ENCODE measurements around the gene DUSP8.

Gene DUSP8

DNA sequence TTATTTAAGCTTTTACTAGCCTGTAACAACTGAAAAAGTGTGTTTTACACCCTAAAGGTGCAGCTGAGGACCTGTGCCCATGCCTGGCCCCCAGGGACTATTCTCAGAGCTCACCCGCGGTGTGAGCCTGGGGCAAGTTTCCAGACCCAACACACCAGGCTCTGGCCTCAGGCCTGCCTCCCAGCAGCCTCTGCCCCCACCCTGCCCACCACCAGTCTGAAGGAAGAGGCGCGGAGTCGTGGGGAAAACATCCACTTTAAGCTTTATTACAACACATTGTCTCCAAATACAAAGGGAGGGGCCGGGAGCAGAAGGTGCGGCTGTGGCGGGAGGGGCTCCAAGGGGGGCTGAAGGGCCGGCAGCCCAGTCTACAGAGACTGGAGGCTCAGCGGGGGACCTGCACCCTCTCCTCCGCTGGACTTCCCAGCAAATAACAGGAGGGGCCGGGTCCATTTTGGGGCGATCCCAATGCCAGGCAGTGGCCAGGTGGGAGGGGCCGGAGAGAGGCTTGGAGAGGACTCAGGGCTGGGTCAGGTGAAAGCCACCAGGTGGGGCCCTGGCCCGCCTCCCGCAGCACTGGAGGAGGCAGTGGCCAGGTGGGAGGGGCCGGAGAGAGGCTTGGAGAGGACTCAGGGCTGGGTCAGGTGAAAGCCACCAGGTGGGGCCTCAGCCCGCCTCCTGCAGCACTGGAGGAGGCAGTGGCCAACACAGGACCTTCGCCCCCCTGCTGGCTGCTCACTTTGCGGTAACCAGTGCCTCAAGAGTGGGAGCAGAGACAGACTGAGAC is 18.1 kb downstream of the DUSP8 start:
- no peak for DNase-seq (ENCODE audit: low read depth)

DNA sequence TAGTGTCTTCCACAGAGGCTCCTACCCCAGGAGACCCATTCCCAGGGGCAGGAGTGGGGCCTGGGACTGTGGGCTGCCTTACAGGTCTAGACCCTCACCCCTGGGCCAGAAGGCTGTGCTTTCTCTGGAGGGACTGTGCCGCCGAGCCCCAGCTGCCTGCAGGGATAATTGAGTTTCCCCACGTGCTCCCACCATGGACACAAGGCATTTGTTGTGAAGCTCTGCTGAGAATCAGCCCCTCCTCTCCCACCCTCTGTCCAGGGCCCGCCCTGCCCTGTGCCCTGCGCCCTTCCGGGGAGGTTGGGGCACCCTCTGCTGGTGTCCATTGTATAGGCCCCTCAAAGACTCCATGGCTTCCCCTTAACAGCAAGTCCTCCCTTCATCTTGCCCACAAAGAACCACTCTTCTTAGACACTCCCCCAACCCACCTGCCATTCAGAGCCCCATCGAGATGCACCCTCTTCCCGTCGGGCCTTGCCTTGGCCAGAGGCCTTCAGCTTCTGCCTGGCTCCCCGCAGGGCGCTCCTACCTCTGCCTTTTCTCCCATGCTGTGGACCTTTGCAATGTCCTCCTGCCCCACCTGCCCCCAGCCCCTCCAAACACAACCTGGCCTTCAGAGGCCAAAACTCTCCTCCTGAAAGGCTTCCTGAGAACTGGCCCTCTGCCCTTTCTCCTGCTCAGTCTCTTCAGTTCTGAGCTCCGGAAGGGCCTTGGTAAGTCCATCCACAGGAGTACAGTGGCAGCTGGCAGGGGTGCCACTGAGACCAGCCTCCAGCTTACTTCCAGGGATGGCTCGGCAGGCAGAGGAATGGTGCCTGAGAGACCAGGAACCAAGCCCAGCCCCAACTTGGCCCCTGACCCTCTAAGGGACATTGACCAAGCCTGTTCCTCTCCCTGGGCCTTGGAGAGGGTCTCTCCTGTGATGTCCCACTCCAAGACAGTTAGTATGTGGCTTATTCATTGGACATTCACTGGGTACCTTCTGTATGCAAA is 22.4 kb downstream of the DUSP8 start:
- no peak for DNase-seq (ENCODE audit: low read depth)

DNA sequence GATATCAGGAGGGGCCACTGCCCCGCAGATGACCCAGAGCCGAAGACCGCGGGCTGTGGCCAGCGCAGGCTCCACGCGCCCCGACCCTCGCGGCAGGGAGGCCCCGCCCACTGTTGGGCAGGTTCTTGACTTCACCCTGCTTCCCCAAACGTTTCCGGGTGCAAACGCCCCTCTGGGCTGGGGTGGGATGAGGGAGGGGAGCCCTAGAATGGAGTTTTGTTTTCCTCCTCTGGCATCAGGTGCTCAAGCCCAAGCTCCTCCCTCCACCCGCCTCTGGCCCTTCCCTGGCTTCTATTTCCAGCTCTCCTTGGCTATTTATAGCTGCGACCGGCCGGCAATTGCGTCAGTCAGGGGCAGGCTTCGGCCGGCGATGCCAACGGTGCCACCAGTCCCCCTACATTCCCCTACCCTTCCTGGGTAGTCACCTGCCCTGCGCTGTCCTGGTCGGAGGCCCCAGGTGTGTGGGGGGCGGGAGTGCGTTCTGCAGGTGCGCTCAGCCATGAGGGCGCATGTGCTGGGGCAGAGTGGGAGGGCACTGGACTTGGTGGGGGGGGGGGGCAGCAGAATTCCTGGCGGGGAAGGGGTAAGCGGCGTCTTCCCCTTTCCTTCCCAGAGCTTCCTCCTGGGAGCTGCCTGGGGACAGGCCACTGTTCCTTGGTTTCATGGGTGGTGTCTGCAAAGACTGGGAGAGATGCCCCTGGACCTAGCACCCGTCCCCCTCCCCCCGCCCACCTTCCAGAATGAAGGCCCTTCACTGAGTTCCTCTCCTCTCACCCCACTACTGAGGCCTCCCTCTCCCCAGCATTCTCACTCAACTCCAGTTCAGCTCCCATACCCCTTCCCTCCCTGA is 23.6 kb downstream of the DUSP8 start:
- peak; percentile 37 for DNase-seq (ENCODE audit: low read depth)

DNA sequence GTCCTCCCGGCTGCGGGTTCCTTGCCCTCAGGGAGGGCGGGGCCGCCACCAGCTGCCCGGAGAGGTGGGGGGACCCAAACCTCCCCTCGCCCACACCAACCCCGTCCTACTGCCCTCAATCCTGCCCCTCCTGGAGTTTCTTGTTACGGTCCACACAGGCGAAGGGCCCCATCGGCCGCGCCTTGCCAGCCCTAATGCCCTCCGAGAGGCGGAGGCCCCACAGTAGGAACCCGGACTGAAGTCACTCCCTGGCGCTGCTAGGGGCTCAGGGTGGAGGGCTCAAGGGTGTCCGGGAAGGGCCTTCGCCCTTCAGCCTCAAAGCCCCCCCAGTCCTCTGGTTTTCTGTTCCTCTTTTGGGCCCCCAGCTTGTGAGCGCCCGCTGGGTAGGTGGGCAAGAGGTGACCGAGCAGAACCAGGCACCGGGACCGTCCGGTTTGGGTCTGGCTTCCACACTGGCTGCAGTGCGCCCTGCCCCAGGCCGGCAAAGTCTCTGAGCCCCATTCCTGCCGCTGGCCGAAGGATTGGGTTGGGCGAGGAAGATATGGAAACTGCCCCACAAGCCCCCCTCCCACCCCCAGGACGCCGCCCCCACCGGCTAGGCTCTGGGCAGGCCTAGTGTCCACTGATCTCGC is 24.5 kb downstream of the DUSP8 start:
- no peak for DNase-seq (ENCODE audit: low read depth)

DNA sequence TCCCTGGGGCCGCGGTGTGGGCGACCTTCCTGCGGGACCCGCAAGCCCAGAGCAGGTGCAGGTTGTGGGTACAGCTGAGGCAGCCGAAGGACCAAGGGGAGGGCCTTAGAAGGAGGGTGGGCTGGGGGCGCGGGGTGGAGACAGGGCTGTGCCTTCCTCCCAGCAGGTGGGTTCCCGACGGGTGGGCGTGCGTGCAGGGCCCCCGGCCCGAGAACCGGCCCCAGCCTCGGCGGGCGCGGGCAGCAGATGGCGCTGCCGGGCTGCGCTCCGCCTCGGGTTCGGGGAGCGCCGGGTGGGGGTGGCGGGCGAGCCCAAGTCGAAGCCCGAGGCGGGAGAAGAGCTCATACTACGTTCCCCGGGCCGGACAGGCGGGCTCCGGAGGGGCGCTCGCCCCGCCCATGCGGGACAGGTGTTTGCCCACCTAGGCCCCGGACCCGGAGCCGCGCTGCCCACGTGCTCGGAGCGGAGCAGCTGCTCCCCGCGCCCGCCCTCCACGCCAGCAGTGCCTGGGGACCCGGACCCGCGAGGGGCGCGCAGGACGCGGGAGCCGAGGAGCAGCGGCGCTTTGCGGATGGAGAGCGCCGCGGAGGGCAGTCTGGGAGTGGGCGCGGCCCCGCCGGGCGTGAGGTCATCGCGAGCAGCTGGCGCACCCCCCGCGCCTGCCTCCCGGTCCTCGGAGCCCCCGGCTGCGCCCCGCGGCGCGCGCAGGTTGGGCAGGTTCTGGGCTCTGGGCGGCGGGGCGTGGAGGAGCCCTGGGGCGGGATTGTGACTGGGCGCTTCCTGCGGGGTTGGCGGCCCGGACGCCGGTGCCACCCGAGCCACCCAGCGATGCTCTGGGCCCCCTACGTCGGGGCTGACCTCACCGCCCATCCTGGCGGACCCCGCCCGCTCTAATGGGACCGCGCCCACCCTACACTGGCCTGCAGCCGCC is 25.3 kb downstream of the DUSP8 start:
- DNase-seq (ENCODE audit: low read depth), result no peak

DNA sequence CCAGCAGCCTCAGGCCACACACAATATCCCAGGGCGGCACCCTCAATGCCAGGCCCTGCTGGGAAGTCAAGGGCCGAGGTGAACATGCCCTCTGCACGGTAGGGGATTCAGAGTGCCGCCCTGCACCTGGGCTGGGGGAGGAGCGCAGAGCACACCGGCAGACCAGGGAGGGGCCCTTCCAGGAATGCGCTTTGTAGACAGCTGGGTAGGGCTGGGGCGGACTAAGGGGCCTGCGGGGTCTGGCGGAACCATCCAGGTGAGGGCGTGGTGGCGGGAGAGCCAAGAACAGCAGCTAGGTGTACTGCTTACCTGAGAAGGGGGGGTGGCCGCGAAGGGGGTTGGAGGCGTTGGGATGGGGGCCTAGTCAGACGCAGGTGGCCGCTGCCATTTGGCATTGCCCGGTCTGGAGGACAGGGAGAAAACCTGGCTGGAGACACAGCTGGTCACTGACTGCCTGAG is 26.0 kb downstream of the DUSP8 start:
- no peak for DNase-seq (ENCODE audit: low read depth)

DNA sequence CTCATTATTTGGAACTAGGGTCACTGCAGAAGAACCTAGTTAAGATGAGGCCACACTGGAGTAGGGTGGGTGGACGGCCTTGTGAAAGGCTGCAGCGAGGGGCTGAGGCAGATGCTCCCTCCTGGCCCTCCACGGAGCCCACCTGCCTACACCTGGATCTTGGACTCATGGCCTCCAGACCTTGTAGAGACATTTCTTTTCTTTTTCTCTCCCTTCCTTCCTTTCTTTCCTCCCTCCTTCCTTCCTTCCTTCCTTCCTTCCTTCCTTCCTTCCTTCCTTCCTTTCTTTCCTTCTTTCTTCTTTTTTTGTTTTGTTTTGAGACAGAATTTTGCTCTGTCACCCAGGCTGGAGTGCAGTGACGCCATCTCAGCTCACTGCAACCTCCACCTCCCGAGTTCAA is 26.6 kb downstream of the DUSP8 start:
- no peak for DNase-seq (ENCODE audit: low read depth)

DNA sequence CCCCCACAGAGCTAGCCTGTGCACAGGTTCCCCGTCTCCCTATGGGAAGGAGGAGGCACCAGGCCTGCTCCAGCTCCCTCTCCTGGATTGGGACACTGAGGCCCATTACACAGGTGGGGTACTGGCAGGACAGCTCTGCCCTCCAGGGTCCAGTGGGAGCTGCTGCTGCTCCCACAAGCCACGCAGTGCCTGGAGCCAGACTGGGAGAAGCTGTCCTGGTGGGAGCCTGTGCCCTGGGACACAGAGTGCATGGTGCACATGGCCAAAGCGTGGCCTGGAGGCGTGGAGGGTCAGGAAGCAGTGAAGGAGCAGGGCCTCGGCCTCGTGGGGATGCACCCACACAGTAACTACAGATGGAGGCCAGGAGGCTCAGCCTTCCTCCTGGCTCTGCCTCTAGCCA is 27.5 kb downstream of the DUSP8 start:
- no peak for DNase-seq (ENCODE audit: low read depth)

DNA sequence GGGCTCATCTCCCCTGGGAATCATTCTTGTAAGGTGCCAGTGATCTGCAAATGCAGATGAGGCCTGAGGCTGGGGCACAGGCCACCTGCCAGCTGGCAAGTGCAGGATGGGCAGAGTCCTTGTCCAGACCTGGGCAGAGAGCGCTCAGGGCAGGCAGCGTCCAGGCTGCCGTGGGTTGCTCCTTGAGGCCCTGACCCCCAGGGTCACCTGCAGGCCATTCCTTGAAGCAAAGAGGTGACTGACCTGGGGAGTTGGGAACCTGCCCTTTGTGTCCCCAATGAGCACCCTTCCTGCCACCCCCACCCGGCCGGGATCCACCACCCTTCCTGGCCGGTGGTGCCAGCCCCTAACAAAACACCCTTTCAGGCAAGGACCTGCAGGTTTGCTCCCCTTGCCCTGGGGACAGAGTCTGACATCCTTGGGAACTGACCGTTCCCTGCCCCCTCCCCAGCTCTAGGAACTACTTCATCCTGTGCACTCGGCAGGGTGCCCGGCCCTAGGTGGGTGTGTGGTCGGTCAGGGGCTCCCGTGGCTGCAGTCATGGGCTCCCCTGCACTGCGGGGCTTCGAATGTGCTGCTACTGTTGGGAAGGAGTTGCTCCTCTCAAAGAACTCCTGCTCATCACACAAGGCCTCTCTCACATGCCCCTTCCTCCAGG is 28.3 kb downstream of the DUSP8 start:
- DNase-seq (ENCODE audit: low read depth), result no peak

DNA sequence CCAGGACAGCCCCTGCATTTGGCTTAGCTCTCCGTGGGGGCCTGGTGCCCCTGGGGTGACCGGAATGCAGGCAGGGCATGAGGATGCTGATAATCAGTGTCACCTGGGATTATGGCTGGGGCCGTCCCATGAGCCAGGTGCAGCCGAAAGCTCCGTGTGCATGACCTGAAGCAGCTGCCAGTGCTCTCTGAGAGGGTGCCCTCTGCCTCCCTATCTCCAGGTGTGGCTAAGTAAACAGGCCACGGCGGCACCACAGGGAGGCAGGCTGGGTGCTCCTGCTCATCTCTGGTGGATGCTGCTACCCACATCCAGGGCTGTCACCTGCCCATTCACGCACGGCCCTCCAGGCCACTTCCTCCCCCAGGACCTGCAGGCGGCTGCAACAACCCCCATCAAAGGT is 29.8 kb downstream of the DUSP8 start:
- DNase-seq (ENCODE audit: low read depth), result no peak

DNA sequence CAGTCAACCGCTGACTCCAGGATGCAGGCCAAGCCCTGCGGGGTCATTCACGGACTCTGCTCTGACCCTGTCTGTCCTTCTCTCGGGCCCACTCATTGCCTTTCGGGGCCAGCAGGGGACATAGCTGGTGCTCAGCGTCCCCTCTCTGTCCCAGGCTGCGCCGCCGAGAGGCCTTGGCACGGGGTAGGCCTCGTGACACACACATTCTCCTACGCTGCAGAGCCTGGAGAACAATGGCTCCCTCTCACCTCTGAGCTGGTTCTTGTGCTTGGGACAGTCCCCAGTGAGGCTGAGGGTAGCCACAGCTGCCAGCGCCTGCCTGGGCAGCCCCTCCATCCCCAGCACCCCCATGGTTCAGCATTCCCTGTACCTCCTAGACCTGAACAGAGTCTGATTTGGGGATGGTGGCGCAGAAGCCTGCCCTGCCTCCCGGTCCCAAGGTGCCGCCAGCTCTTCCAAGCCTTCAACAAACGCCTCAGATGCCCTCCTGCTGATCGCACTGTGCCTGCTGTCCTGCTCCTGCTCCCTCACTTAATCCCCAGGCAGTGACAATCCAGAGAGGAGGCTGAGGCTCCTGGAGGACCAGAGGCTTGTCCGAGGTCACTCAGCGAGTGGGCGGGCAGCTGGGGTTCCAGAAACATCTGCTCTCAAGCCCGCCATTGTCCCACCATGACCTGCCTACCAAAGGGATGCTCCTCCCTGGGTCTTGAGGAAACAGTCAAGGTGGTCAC is 30.4 kb downstream of the DUSP8 start:
- DNase-seq (ENCODE audit: low read depth), result no peak

DNA sequence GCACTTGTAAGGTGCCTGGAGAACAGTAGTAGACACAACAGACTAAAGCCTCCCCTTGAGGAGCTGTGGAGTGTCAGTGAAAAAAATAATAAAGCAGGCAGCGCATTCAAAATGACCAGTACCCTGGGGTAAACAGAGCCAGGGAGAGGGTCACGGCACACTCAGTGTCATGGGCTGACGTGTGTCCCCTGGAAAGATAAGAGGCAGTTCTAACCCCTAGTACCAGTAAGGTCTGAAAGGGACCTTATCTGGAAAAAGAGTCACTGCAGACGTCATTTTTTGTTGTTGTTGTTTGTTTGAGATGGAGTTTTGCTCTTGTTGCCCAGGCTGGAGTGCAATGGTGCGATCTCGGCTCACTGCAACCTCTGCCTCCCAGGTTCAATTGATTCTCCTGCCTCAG is 32.0 kb downstream of the DUSP8 start:
- no peak for DNase-seq (ENCODE audit: low read depth)

DNA sequence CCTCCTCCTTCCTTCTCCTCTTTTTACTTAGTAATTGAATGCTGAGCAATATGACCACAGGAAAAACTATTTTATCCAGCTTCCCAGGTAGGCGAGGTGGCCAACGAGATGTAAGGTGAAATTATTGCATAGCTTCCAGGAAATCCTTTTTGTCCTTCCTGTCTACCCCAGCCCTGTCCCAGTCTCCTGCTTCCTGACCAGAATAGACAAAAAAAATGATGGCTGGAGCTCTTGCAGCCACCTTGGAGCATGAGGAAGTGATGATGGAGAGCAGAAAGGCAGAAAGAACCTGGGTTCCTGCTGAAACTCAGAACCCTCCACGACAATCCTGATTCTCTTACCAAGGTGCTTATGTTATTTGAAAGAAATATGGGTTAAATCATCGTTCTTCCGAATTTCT is 33.9 kb downstream of the DUSP8 start:
- DNase-seq (ENCODE audit: low read depth), result no peak

DNA sequence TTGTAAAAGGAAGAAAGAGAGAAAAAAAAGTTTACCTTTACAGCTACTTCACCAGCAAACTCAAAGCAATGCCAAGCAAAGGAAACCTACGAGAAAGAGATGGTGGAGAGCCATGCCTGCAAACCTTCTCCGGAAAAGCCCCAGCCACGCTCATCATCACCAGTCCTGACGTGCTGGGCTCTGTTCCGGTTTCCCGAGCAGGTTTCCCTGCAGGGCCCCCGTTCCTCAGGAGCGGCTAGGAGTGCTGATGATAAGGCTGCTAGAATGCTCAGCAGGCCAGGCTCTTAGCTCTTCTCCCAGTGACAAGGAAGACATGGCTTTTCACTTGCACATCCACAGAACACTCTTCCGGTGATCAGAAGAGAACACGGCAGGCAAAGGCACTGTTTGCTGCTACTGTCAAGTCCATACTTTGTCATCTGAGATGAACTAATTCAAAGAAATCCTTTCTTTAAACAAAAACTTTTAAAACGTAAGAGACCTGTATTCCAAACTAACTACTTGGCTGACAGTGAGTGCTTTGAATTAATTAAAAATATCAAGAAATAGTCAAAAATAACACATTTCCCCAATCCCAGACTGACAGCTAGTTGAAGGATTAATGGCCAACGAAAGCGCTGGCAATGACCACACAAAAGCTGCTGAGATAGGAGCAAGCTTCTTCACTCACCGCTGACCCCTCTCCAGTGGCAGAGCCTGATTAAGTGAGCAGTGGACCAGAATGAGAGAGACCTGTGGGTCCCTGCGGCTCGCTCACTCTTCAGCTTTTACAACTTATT is 35.8 kb downstream of the DUSP8 start:
- peak; percentile 29 for DNase-seq (ENCODE audit: low read depth)

DNA sequence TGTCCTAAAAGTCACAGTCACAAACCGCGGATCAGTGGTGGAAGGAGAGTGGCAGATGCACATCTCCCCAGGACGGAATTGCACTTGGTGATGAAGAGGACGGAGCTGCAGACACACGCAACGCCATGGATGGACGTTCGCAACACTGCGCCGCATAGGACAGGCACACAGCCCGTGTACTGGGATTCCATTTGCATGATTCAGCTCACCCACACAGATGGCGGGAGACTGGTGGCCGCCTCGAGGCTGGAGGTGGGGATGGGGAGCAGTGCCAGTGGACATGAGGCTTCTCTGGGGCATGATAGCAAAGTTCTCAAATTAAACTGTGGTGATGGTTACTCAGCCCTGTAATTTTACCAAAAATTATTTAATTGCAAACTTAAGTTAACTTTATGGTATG is 37.4 kb downstream of the DUSP8 start:
- DNase-seq (ENCODE audit: low read depth), result peak; percentile 50

DNA sequence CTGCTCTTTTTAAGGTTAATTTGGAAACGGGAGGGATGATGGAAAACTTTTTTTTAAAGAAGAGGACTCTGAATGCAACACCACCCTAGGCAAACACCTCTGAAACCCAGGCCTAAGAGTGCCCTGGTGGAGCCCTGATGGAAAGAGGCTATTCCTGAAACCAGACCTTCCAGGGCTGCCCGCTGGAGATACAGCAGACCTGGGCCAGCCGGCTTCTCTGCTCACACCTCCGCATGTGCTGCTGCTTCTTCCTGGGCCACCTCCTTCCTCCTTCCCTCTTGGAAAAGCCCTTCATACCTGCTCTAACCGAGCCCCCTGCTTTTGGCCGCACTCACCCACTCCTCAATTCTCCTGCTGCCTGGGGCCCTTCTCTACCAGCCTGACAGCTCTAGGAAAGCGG is 37.9 kb downstream of the DUSP8 start:
- no peak for DNase-seq (ENCODE audit: low read depth)

DNA sequence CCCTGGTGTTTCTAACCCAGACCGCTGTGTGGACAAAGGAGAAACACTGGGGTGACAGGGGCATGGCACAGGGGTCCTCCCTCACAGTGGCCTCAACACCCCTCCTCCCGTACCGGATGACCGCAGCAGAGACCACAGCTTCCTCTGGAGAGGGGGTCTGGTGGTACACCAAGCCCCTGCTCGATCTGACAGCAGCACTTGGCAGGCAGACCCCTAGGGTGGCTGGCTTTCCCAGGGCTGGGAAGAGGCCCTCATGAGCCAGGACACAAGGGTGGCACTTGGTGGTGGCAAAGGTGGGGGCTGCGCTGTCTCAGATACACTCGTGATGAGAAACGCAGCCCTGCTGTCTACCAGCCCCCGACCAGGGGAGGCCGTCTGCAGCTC is 38.7 kb downstream of the DUSP8 start:
- no peak for DNase-seq (ENCODE audit: low read depth)

DNA sequence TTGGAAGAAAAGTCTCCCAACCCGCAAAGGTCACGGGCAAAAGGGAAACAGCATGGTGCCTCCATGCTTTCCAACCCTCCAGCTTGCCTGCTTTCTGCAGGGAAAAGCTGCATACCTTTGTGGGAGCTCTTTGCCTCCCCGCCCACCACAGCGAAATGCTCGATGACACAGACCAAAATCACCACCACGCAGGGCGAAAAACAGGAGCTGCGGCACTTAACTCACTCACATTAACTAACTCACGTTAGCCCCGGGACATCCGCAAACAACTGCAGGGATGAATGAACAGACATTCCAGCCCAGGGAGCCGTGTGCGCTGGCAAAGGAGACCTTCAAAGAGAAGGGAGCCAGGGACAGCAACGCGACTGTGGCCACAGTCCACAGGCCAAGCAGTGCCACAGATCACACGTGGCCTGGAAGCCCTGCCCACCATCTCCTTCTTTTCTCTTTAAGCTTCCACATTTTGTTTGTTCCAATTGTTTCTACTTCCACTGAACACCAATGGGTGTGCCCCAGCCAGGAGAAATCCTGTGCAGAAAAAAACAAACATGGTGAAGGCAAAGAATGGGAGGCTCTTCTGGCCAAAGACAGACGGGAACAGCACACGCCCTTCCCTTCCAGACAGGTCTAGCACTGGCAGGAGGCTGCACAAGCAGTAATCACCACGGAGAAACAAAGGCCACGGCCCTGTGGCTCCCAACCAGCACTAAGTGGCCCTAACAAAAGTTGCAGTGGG is 39.3 kb downstream of the DUSP8 start:
- peak; percentile 8 for DNase-seq (ENCODE audit: low read depth)

Data from amniotic epithelial cell (primary cell).